Caki2 (cell line): ENCODE results near the gene CYB5A. TPM values are rescaled to one million over a fixed set of nuclear protein-coding genes. Genes with fewer than 3 reads are reported as not detected.
"Not testable (repeated sequence)": the region's sequence is repeated elsewhere in the genome, so short reads cannot be mapped to it uniquely, and the experiment has no call there.

ENCODE experiments used
- DNase-seq: peaks from one replicate; pipeline ENCODE4 v3.0.0-alpha.2; 2015; ENCODE audit warnings: low read depth
- in situ Hi-C: cut with HindIII; loops from 2 replicates; pipeline ENCODE4 v1.10.0; 2016; ENCODE audit warnings: low sequenced_read_pairs, low pct_unique_long_range_greater_than_20kb, mixed read lengths
- total RNA-seq: library from RNA; depleted of rRNA; stranded (reverse); fragments of >200 nt; shearing (Covaris generic); gene quantifications from 2 replicates; pipeline ENCODE4 v1.2.3, GENCODE V29; 2014; ENCODE audit warnings: low replicate concordance; rRNA removed

Gene CYB5A
- 25.3 and 37.5 TPM in 2 replicates for total RNA-seq

- in situ Hi-C loops: no loop called here
- DNase-seq: peak; percentile 94
Measured at GRCh38 chr18:74291771-74292540, at the start of gene CYB5A. CYB5A (minus strand) TSS chr18:74291963; CDS start chr18:74291875, 88 bp downstream.

GRCh38 chr18:74337912-74338309 lies 46.1 kb upstream of the CYB5A start:
- in situ Hi-C loops: no loop called here
- DNase-seq: no peak

GRCh38 chr18:74337155-74337911 lies 45.6 kb upstream of the CYB5A start:
- in situ Hi-C loops: no loop called here
- DNase-seq: no peak

GRCh38 chr18:74336656-74337055 lies 44.9 kb upstream of the CYB5A start:
- DNase-seq: no peak
- in situ Hi-C loops: no loop called here

GRCh38 chr18:74334242-74334893 lies 42.6 kb upstream of the CYB5A start:
- in situ Hi-C loops: no loop called here
- no peak for DNase-seq

- in situ Hi-C loops: no loop called here
- DNase-seq: no peak
Measured at GRCh38 chr18:74333091-74333490, 41.3 kb upstream of the CYB5A start.

- in situ Hi-C loops: no loop called here
- DNase-seq: peak; percentile 3
Measured at GRCh38 chr18:74331404-74331803, 39.6 kb upstream of the CYB5A start.

- in situ Hi-C loops: no loop called here
Measured at GRCh38 chr18:74329688-74330205, 38.0 kb upstream of the CYB5A start.

GRCh38 chr18:74328206-74328605 lies 36.4 kb upstream of the CYB5A start:
- in situ Hi-C loops: no loop called here
- DNase-seq: no peak

More at GRCh38 chr18:74329688-74330205, 38.0 kb upstream of the CYB5A start:
- no peak for DNase-seq

- in situ Hi-C loops, DNase-seq: not testable (repeated sequence)
Measured at GRCh38 chr18:74326791-74327190, 35.0 kb upstream of the CYB5A start.

- in situ Hi-C loops: no loop called here
- DNase-seq: no peak
Measured at GRCh38 chr18:74326231-74326630, 34.5 kb upstream of the CYB5A start.

- in situ Hi-C loops: no loop called here
- DNase-seq: peak; percentile 17
Measured at GRCh38 chr18:74316257-74317170, 24.8 kb upstream of the CYB5A start.

- no peak for DNase-seq
- in situ Hi-C loops: no loop called here
Measured at GRCh38 chr18:74315464-74316256, 23.9 kb upstream of the CYB5A start, which contains the start of gene C18orf63. C18orf63 (plus strand) TSS chr18:74315839; CDS start chr18:74317866, 2,027 bp downstream.

- in situ Hi-C loops: no loop called here
- no peak for DNase-seq
Measured at GRCh38 chr18:74314759-74315463, 23.1 kb upstream of the CYB5A start.

- DNase-seq: no peak
- in situ Hi-C loops: no loop called here
Measured at GRCh38 chr18:74311000-74311399, 19.2 kb upstream of the CYB5A start.

GRCh38 chr18:74310411-74310810 lies 18.6 kb upstream of the CYB5A start:
- in situ Hi-C loops: no loop called here
- peak; percentile 21 for DNase-seq
